ENCODE results near the gene REXO4. TPM values are rescaled to one million over a fixed set of nuclear protein-coding genes. Genes with fewer than 3 reads are reported as not detected.

The REXO4 gene
- total and polyA plus RNA-seq, 9 of the 15 experiments (the other 6 are each of a cell fraction or from before 2014, with no cell fraction given), result 3.4 to 72.9 (median 31.1) TPM

- ChIA-PET POLR2A (interaction anchor here (0.7 to 6.3 kb wide), 7 partner anchors 9 to 244 kb away, joined by 3 to 81 read pairs (median 4); partner anchors contain the start of genes MED22, RPL7A, STKLD1 and SURF1), CTCF (ENCODE audit: low intra/inter-chr PET ratio) (no interaction called here)
- no peak for FAIRE-seq
- TF ChIP-seq POLR2G (IDR thresholded peaks at IDR 0.05; ENCODE audit: low read depth, low read length), result peak; percentile 72
- TF ChIP-seq POLR2B (IDR thresholded peaks at IDR 0.05; ENCODE audit: low read depth, partially characterized antibody), result peak; percentile 61
- TF ChIP-seq ZNF766 (CRISPR knock-in tag; conservative IDR thresholded peaks at IDR 0.05), result no peak
- peak; percentile 88 for TF ChIP-seq RBM22 (IDR thresholded peaks at IDR 0.05; ENCODE audit: low read depth, low read length, poor library complexity, severe bottlenecking)
- no peak for TF ChIP-seq ZNF76 (CRISPR knock-in tag; IDR thresholded peaks at IDR 0.05; ENCODE audit: borderline replicate concordance)
- no peak for TF ChIP-seq ATF1 (CRISPR knock-in tag; IDR thresholded peaks at IDR 0.05)
- no peak for TF ChIP-seq ATF1 (tag; IDR thresholded peaks at IDR 0.05)
- peak in 1 of 2 experiments; percentile 59; a peak in 1 of 4 replicates for TF ChIP-seq MLLT1 (IDR thresholded peaks at IDR 0.05)
- no peak for TF ChIP-seq PML (IDR thresholded peaks at IDR 0.05; ENCODE audit: low read length)
- TF ChIP-seq ZNF133 (CRISPR knock-in tag; IDR thresholded peaks at IDR 0.05), result no peak
- TF ChIP-seq MYNN (IDR thresholded peaks at IDR 0.05), result peak; percentile 44; the same call in 1 of the 2 replicates
- TF ChIP-seq MYNN (CRISPR knock-in tag; IDR thresholded peaks at IDR 0.05), result no peak
- TF ChIP-seq ZNF445 (CRISPR knock-in tag; IDR thresholded peaks at IDR 0.05; ENCODE audit: low read depth), result no peak
- TF ChIP-seq MBD1 (CRISPR knock-in tag; IDR thresholded peaks at IDR 0.05), result no peak
- no peak for TF ChIP-seq KAT2B (IDR thresholded peaks at IDR 0.05; ENCODE audit: low read depth, low read length)
- no peak for TF ChIP-seq FOXO4 (CRISPR knock-in tag; IDR thresholded peaks at IDR 0.05)
- TF ChIP-seq CBX3 (IDR thresholded peaks at IDR 0.05; ENCODE audit: borderline replicate concordance in 1 of 2, low read length in 2 of 2), result no peak
- TF ChIP-seq ZNF282 (CRISPR knock-in tag; IDR thresholded peaks at IDR 0.05), result no peak
- peak; percentile 63 for TF ChIP-seq RBFOX2 (IDR thresholded peaks at IDR 0.05; ENCODE audit: low read depth, low read length)
- TF ChIP-seq SUPT5H (IDR thresholded peaks at IDR 0.05), result peak; percentile 47
Measured at GRCh38 chr9:133362359-133363044, 55.3 kb downstream of the REXO4 start.

More at GRCh38 chr9:133362359-133363044, 55.3 kb downstream of the REXO4 start:
- DNase-seq (ENCODE audit: extremely low read depth in 1 of 4, low spot score in 3 of 4) (no peak), ATAC-seq (peak; percentile 6; the same call in 2 of the 3 replicates)
- H3K4me2 ChIP-seq (ENCODE audit: insufficient read depth, low read length), result no peak overlapping the region
- WGBS (ENCODE audit: insufficient coverage, low coverage, missing lambda C conversion rate), result 88% methylated on average over 12 of the region's 15 CpGs
- H3K27me3 ChIP-seq (ENCODE audit: control insufficient read depth in 2 of 2, insufficient read depth in 2 of 2, low read length in 2 of 2), result no peaks in the 10 kb centered on the region
- peaks cover 23% of the 10 kb centered on the region for H3K79me2 ChIP-seq (ENCODE audit: control insufficient read depth, insufficient read depth, low read length)
- no peaks in the 10 kb centered on the region for H3K9me3 ChIP-seq (replicated peaks; ENCODE audit: control insufficient read depth, insufficient read depth, low read depth, low read length)
- BruUV-seq (replicated peaks), result TSS peak; percentile 41
- 0 out of 4 replicates have a peak overlapping the region, but pooled peaks of 1 of the 2 experiments have one; percentile 6 for H3K9ac ChIP-seq (ENCODE audit: insufficient read depth in 1 of 2, low read depth in 2 of 2, low read length in 2 of 2)
- H3K27ac ChIP-seq (ENCODE audit: extremely low read depth, low read depth, low read length), result no peak overlapping the region
- in situ Hi-C loops (cut with MboI) (no loop called here), intact Hi-C loops (cut with micrococcal nuclease) (no loop called here)
- H4K20me1 ChIP-seq (replicated peaks; ENCODE audit: control insufficient read depth, insufficient read depth, low read length), result peaks cover 46% of the 10 kb centered on the region
- H3K36me3 ChIP-seq (ENCODE audit: control insufficient read depth, insufficient read depth, low read length), result peaks cover 97% of the 10 kb centered on the region
- no peak overlapping the region for H2AFZ ChIP-seq (ENCODE audit: low read depth, low read length)
- peaks cover 9 to 37% of the 10 kb centered on the region in 2 experiments; a peak in 4 of 5 replicates for H3K4me1 ChIP-seq (replicated peaks in 1 of 2; ENCODE audit: control insufficient read depth in 2 of 2, insufficient read depth in 2 of 2, low read length in 2 of 2)
- no peaks in the 10 kb centered on the region for H3K9me1 ChIP-seq (ENCODE audit: control insufficient read depth, insufficient read depth, low read length)
- no peak overlapping the region for H3K4me3 ChIP-seq
